Colonic mucosa (tissue), 4 donors: ENCODE data around the gene BMPR2. TPM values are rescaled to one million over a fixed set of nuclear protein-coding genes. Genes with fewer than 3 reads are reported as not detected.

ENCODE experiments used
- DNase-seq: peaks from one replicate; pipeline ENCODE4 v3.0.0-alpha.2; 2020
- H3K27ac ChIP-seq: fragments of 200-600 bp; one replicate; pipeline ENCODE4 v1.8.0; 2021
- H3K27me3 ChIP-seq: fragments of 200-600 bp; one replicate; pipeline ENCODE4 v1.8.0; 2021
- H3K36me3 ChIP-seq: fragments of 200-600 bp; one replicate; pipeline ENCODE4 v1.8.0; 2021
- H3K4me1 ChIP-seq: fragments of 200-600 bp; one replicate; pipeline ENCODE4 v1.8.0; 2021; ENCODE audit warnings: mild to moderate bottlenecking
- H3K4me3 ChIP-seq: fragments of 200-600 bp; one replicate; pipeline ENCODE4 v1.8.0; 2021
- H3K9ac ChIP-seq, 2 donors: one replicate each; pipeline ENCODE4 v1.7.0; 2013; ENCODE audit warnings: control low read depth in 2 of 2, low read depth in 2 of 2, low read length in 2 of 2
- H3K9me3 ChIP-seq: fragments of 200-600 bp; one replicate; pipeline ENCODE4 v1.8.0; 2021
- CTCF ChIP-seq: fragments of 200-600 bp; IDR thresholded peaks from one replicate; pipeline ENCODE4 v1.8.0; 2022; ENCODE audit warnings: antibody characterized with exemption, mild to moderate bottlenecking
- intact Hi-C: fragments of 100-400 bp; cut with DNase I; formaldehyde crosslinking; loops from one replicate; pipeline ENCODE4 v1.14.1; 2022
- total RNA-seq, 2 donors: library from RNA; stranded (reverse); fragmentation: NEBNext Ultra II Directional in 1 of 2; extraction: Animal tissue kit (Norgen Biotek cat#: 25700) in 1 of 2; gene quantifications; one replicate each; pipeline ENCODE4 v1.2.1, GENCODE V29; 2021
- donor health status: healthy.
- donor health status: DM: no; HTN: no; CAD: no.
- donor health status: DM: no; HTN: no; CAD: no.

Gene BMPR2
- total RNA-seq, 2 donors from 2014 or later: 23.0 to 44.7 TPM

GRCh38 chr2:202400941-202401340 is 24.8 kb downstream of the BMPR2 start:
- H3K4me1 ChIP-seq: no peaks in the 10 kb centered on the region
- H3K9ac ChIP-seq: no peak overlapping the region
- no peaks in the 10 kb centered on the region for H3K9me3 ChIP-seq
- no peak for DNase-seq
- H3K36me3 ChIP-seq: no peaks in the 10 kb centered on the region
- intact Hi-C loops: no loop called here
- no peak for TF ChIP-seq CTCF
- H3K27ac ChIP-seq: no peak overlapping the region
- no peak overlapping the region for H3K4me3 ChIP-seq
- H3K27me3 ChIP-seq: no peaks in the 10 kb centered on the region

- no peaks in the 10 kb centered on the region for H3K9me3 ChIP-seq
- H3K4me1 ChIP-seq: no peaks in the 10 kb centered on the region
- DNase-seq: no peak
- no peak overlapping the region for H3K9ac ChIP-seq
- no peak overlapping the region for H3K4me3 ChIP-seq
- no peak overlapping the region for H3K27ac ChIP-seq
- H3K27me3 ChIP-seq: no peaks in the 10 kb centered on the region
- no peak for TF ChIP-seq CTCF
- intact Hi-C loops: no loop called here
- no peaks in the 10 kb centered on the region for H3K36me3 ChIP-seq
Observed at GRCh38 chr2:202405798-202406197, 29.7 kb downstream of the BMPR2 start.

GRCh38 chr2:202406445-202406978 is 30.4 kb downstream of the BMPR2 start:
- no peaks in the 10 kb centered on the region for H3K4me1 ChIP-seq
- no peak for DNase-seq
- H3K9me3 ChIP-seq: no peaks in the 10 kb centered on the region
- no peak for TF ChIP-seq CTCF
- intact Hi-C loops: no loop called here
- H3K27ac ChIP-seq: no peak overlapping the region
- no peaks in the 10 kb centered on the region for H3K27me3 ChIP-seq
- H3K36me3 ChIP-seq: no peaks in the 10 kb centered on the region
- no peak overlapping the region for H3K9ac ChIP-seq
- no peak overlapping the region for H3K4me3 ChIP-seq

GRCh38 chr2:202408546-202409140 is 32.5 kb downstream of the BMPR2 start:
- Histone ChIP-seq H3K9ac (no peak overlapping the region), H3K4me1 (no peaks in the 10 kb centered on the region)

GRCh38 chr2:202410092-202410491 is 34.0 kb downstream of the BMPR2 start:
- H3K9me3 ChIP-seq: no peaks in the 10 kb centered on the region
- H3K4me1 ChIP-seq: no peaks in the 10 kb centered on the region
- H3K4me3 ChIP-seq: no peak overlapping the region
- TF ChIP-seq CTCF: no peak
- no peaks in the 10 kb centered on the region for H3K27me3 ChIP-seq
- no peak overlapping the region for H3K27ac ChIP-seq
- DNase-seq: no peak
- no peaks in the 10 kb centered on the region for H3K36me3 ChIP-seq
- intact Hi-C loops: no loop called here
- no peak overlapping the region for H3K9ac ChIP-seq

More at GRCh38 chr2:202408546-202409140, 32.5 kb downstream of the BMPR2 start:
- H3K9me3 ChIP-seq: no peaks in the 10 kb centered on the region
- no peaks in the 10 kb centered on the region for H3K36me3 ChIP-seq
- no peak overlapping the region for H3K4me3 ChIP-seq
- no peak overlapping the region for H3K27ac ChIP-seq
- no peak for TF ChIP-seq CTCF
- intact Hi-C loops: no loop called here
- DNase-seq: no peak
- no peaks in the 10 kb centered on the region for H3K27me3 ChIP-seq
